ENCODE data around the gene SPATA31D4. TPM values are rescaled to one million over a fixed set of nuclear protein-coding genes. Genes with fewer than 3 reads are reported as not detected.
A peak's percentile ranks its signal among the peaks of the same experiment; 100 is the strongest.

SPATA31D4 gene
- total RNA-seq, 1 donor from 2014 or later, result not detected

- FAIRE-seq, result no peak
- Histone ChIP-seq H3K27me3 (ENCODE audit: control insufficient read depth, insufficient read depth, low read length) (no peaks in the 10 kb centered on the region), H3K4me3 (ENCODE audit: low read depth, low read length) (no peak overlapping the region), H3K36me3 (ENCODE audit: control insufficient read depth, insufficient read depth, low read length) (no peaks in the 10 kb centered on the region)
- DNase-seq (ENCODE audit: low read depth), result no peak
- TF ChIP-seq CTCF (IDR thresholded peaks at IDR 0.05; ENCODE audit: insufficient read depth, low read length, severe bottlenecking), result no peak
These were observed 35.8 kb upstream of the SPATA31D4 start for GRCh38 chr9:81892440-81892839.

- no peaks in the 10 kb centered on the region for H3K36me3 ChIP-seq (ENCODE audit: control insufficient read depth, insufficient read depth, low read length)
- H3K4me3 ChIP-seq (ENCODE audit: low read depth, low read length), result no peak overlapping the region
- H3K27me3 ChIP-seq (ENCODE audit: control insufficient read depth, insufficient read depth, low read length), result no peaks in the 10 kb centered on the region
- no peak for FAIRE-seq
- no peak for TF ChIP-seq CTCF (IDR thresholded peaks at IDR 0.05; ENCODE audit: insufficient read depth, low read length, severe bottlenecking)
- no peak for DNase-seq (ENCODE audit: low read depth)
These were observed 34.3 kb upstream of the SPATA31D4 start for GRCh38 chr9:81893929-81894328.

- no peak for FAIRE-seq
- H3K27me3 ChIP-seq (ENCODE audit: control insufficient read depth, insufficient read depth, low read length), result no peaks in the 10 kb centered on the region
- peak; percentile 35 for DNase-seq (ENCODE audit: low read depth)
- no peak overlapping the region for H3K4me3 ChIP-seq (ENCODE audit: low read depth, low read length)
- no peaks in the 10 kb centered on the region for H3K36me3 ChIP-seq (ENCODE audit: control insufficient read depth, insufficient read depth, low read length)
- TF ChIP-seq CTCF (IDR thresholded peaks at IDR 0.05; ENCODE audit: insufficient read depth, low read length, severe bottlenecking), result no peak
These were observed 33.3 kb upstream of the SPATA31D4 start for GRCh38 chr9:81894891-81895290.

- H3K36me3 ChIP-seq (ENCODE audit: control insufficient read depth, insufficient read depth, low read length), result no peaks in the 10 kb centered on the region
- TF ChIP-seq CTCF (IDR thresholded peaks at IDR 0.05; ENCODE audit: insufficient read depth, low read length, severe bottlenecking), result no peak
- H3K27me3 ChIP-seq (ENCODE audit: control insufficient read depth, insufficient read depth, low read length), result no peaks in the 10 kb centered on the region
- FAIRE-seq (no peak), DNase-seq (ENCODE audit: low read depth) (no peak)
- H3K4me3 ChIP-seq (ENCODE audit: low read depth, low read length), result no peak overlapping the region
These were observed 32.2 kb upstream of the SPATA31D4 start for GRCh38 chr9:81896070-81896469.

GRCh38 chr9:81898851-81899250 is 29.4 kb upstream of the SPATA31D4 start:
- no peak for DNase-seq (ENCODE audit: low read depth)
- Histone ChIP-seq H3K4me3 (ENCODE audit: low read depth, low read length) (no peak overlapping the region), H3K36me3 (ENCODE audit: control insufficient read depth, insufficient read depth, low read length) (no peaks in the 10 kb centered on the region), H3K27me3 (ENCODE audit: control insufficient read depth, insufficient read depth, low read length) (no peaks in the 10 kb centered on the region)
- no peak for FAIRE-seq
- TF ChIP-seq CTCF (IDR thresholded peaks at IDR 0.05; ENCODE audit: insufficient read depth, low read length, severe bottlenecking), result no peak

GRCh38 chr9:81902196-81902595 is 26.0 kb upstream of the SPATA31D4 start:
- DNase-seq (ENCODE audit: low read depth) (no peak), FAIRE-seq (no peak)
- Histone ChIP-seq H3K36me3 (ENCODE audit: control insufficient read depth, insufficient read depth, low read length) (no peaks in the 10 kb centered on the region), H3K4me3 (ENCODE audit: low read depth, low read length) (no peak overlapping the region), H3K27me3 (ENCODE audit: control insufficient read depth, insufficient read depth, low read length) (no peaks in the 10 kb centered on the region)
- no peak for TF ChIP-seq CTCF (IDR thresholded peaks at IDR 0.05; ENCODE audit: insufficient read depth, low read length, severe bottlenecking)
